IMR-90 (cell line): Measurements from ENCODE around the gene USH2A. TPM values are rescaled to one million over a fixed set of nuclear protein-coding genes. Genes with fewer than 3 reads are reported as not detected.
A peak's percentile ranks its signal among the peaks of the same experiment; 100 is the strongest.

Source experiments
- ATAC-seq: fragments of 200-7000 bp; cut with Tn5 transposase; 2 replicates; pipeline ENCODE4 v1.9.1; 2020; ENCODE audit warnings: low read depth, mild to moderate bottlenecking, moderate library complexity
- BruUV-seq: library from RNA; stranded (reverse); fragments of 400-500 nt; replicated peaks from 2 replicates; lab custom pipeline; 2021; lab: Mats Ljungman, UMichigan
- CTCF ChIA-PET: fragments of 300-600 bp; formaldehyde crosslinking; extraction: SDS; loops from one replicate; lab custom pipeline; 2021; ENCODE audit warnings: antibody characterized with exemption; lab: Yijun Ruan, JAX
- POLR2A ChIA-PET: fragments of 300-600 bp; sonication (Branson Sonifier 250); formaldehyde crosslinking; loops from one replicate; lab custom pipeline; 2022; ENCODE audit warnings: antibody characterized with exemption; ENCODE audit not compliant: unreplicated experiment; lab: Charles Lee
- DNase-seq: peaks from one replicate; pipeline ENCODE4 v3.0.0; 2013
- H2AFZ ChIP-seq: replicated peaks from 2 replicates; pipeline ENCODE3; 2013; ENCODE audit warnings: low read length, mild to moderate bottlenecking; ENCODE audit not compliant: poor library complexity
- H2AK5ac ChIP-seq: 2 replicates; pipeline ENCODE4 v1.6.1; 2013; ENCODE audit warnings: low read depth, low read length, inconsistent platforms
- H2AK9ac ChIP-seq: replicated peaks from 2 replicates; pipeline ENCODE3; 2013; ENCODE audit warnings: mild to moderate bottlenecking, low read depth, low read length, moderate library complexity; ENCODE audit not compliant: poor library complexity
- H2BK120ac ChIP-seq: 2 replicates; pipeline ENCODE4 v1.6.1; 2013; ENCODE audit warnings: low read depth, low read length, inconsistent platforms
- H2BK15ac ChIP-seq: 3 replicates; pipeline ENCODE4 v1.6.1; 2013; ENCODE audit warnings: low read depth, low read length, inconsistent platforms
- H2BK20ac ChIP-seq: 2 replicates; pipeline ENCODE4 v1.6.1; 2013; ENCODE audit warnings: low read depth, mild to moderate bottlenecking, inconsistent platforms, low read length, moderate library complexity
- H2BK5ac ChIP-seq: 2 replicates; pipeline ENCODE4 v1.6.1; 2013; ENCODE audit warnings: mild to moderate bottlenecking, low read depth, low read length, inconsistent platforms; ENCODE audit not compliant: poor library complexity, severe bottlenecking
- H3K14ac ChIP-seq: replicated peaks from 2 replicates; pipeline ENCODE4 v1.6.1; 2013; ENCODE audit warnings: low read depth, low read length, inconsistent platforms
- H3K18ac ChIP-seq: 2 replicates; pipeline ENCODE4 v1.6.1; 2013; ENCODE audit warnings: low read depth, low read length, control low read depth
- H3K23ac ChIP-seq: 2 replicates; pipeline ENCODE4 v1.6.1; 2013; ENCODE audit warnings: low read depth, low read length, inconsistent platforms
- H3K27ac ChIP-seq: 2 replicates; pipeline ENCODE4 v1.5.1; 2013; ENCODE audit warnings: mild to moderate bottlenecking, control low read depth, low read length; ENCODE audit not compliant: insufficient read depth
- H3K27me3 ChIP-seq: 2 replicates; pipeline ENCODE4 v1.6.1; 2013; ENCODE audit warnings: low read length; ENCODE audit not compliant: control insufficient read depth, insufficient read depth
- H3K36me3 ChIP-seq: 2 replicates; pipeline ENCODE4 v1.6.1; 2013; ENCODE audit warnings: low read length, mixed read lengths; ENCODE audit not compliant: control insufficient read depth, insufficient read depth
- H3K4ac ChIP-seq: 2 replicates; pipeline ENCODE4 v1.6.1; 2013; ENCODE audit warnings: low read depth, low read length, inconsistent platforms
- H3K4me1 ChIP-seq: 2 replicates; pipeline ENCODE4 v1.6.1; 2013; ENCODE audit warnings: low read length, mixed read lengths; ENCODE audit not compliant: control insufficient read depth, insufficient read depth
- H3K4me2 ChIP-seq: 2 replicates; pipeline ENCODE4 v1.6.1; 2013; ENCODE audit warnings: low read depth, mild to moderate bottlenecking, control low read depth, low read length, moderate library complexity
- H3K4me3 ChIP-seq: 2 replicates; pipeline ENCODE4 v1.5.1; 2013; ENCODE audit warnings: low read depth, mild to moderate bottlenecking, control low read depth, low read length, moderate library complexity; ENCODE audit not compliant: insufficient read depth
- H3K56ac ChIP-seq: 2 replicates; pipeline ENCODE4 v1.6.1; 2013; ENCODE audit warnings: low read length, inconsistent platforms; ENCODE audit not compliant: insufficient read depth; ENCODE audit errors: extremely low read depth
- H3K79me1 ChIP-seq, 2 experiments: 2 replicates each; pipeline ENCODE4 v1.6.1; 2013; ENCODE audit warnings: low read length in 2 of 2, inconsistent platforms in 1 of 2, low read depth in 1 of 2
- H3K9ac ChIP-seq: 2 replicates; pipeline ENCODE4 v1.6.1; 2013; ENCODE audit warnings: low read depth, low read length, control low read depth
- H3K9me1 ChIP-seq: 2 replicates; pipeline ENCODE4 v1.6.1; 2013; ENCODE audit warnings: low read length, inconsistent platforms; ENCODE audit not compliant: insufficient read depth
- H3K9me3 ChIP-seq: 2 replicates; pipeline ENCODE4 v1.6.1; 2013; ENCODE audit warnings: low read length; ENCODE audit not compliant: control insufficient read depth, insufficient read depth
- H4K20me1 ChIP-seq: 2 replicates; pipeline ENCODE4 v1.6.1; 2013; ENCODE audit warnings: low read length, inconsistent platforms; ENCODE audit not compliant: insufficient read depth
- H4K5ac ChIP-seq: 2 replicates; pipeline ENCODE4 v1.6.1; 2013; ENCODE audit warnings: mild to moderate bottlenecking, low read depth, low read length, control low read depth
- H4K8ac ChIP-seq, 2 experiments: 2 replicates each; pipeline ENCODE4 v1.6.1; 2013; ENCODE audit warnings: low read depth in 2 of 2, low read length in 2 of 2, control low read depth in 1 of 2, inconsistent platforms in 1 of 2
- H4K91ac ChIP-seq: 2 replicates; pipeline ENCODE4 v1.6.1; 2013; ENCODE audit warnings: low read depth, low read length, inconsistent platforms; ENCODE audit not compliant: insufficient read depth
- MAFK ChIP-seq: IDR thresholded peaks from 2 replicates; pipeline ENCODE4 v1.6.1; 2012; ENCODE audit warnings: low read depth, low read length, improper control_type of control experiment
- SMC3 ChIP-seq: fragments of 150-350 bp; IDR thresholded peaks from 2 replicates; pipeline ENCODE4 v1.6.1; 2016; ENCODE audit warnings: low read depth, mild to moderate bottlenecking, antibody characterized with exemption, low read length, moderate library complexity
- WGBS, 2 experiments: methylation state at CpG; one replicate each; pipeline versions ENCODE4 v1.1.5 to v1.1.7; 2013; ENCODE audit warnings: missing lambda C conversion rate in 2 of 2; ENCODE audit not compliant: insufficient read length in 1 of 2; ENCODE audit errors: extremely low coverage in 2 of 2; 5-methylcytosine and 5-hydroxymethylcytosine counted together
- dilution Hi-C: fragments of 300-500 bp; cut with HindIII; formaldehyde crosslinking; loops from one replicate; pipeline ENCODE4 v1.14.3; 2018; ENCODE audit warnings: low sequenced_read_pairs; ENCODE audit not compliant: unreplicated experiment
- in situ Hi-C: fragments of 300-500 bp; cut with MboI; formaldehyde crosslinking; loops from 3 replicates; pipeline ENCODE4 v1.14.3; 2019; ENCODE audit warnings: low sequenced_read_pairs, inconsistent platforms, mixed read lengths
- intact Hi-C: fragments of 100-400 bp; cut with micrococcal nuclease; formaldehyde crosslinking; loops from 2 replicates; pipeline ENCODE4 v1.10.0; 2022
- polyA plus RNA-seq, 3 experiments: library from polyadenylated mRNA; depleted of rRNA; stranded (reverse); fragments of >200 nt; gene quantifications; 2 replicates each; pipeline ENCODE4 v1.2.3, GENCODE V29; 2012; ENCODE audit warnings: low replicate concordance in 1 of 3
- total RNA-seq: library from RNA; depleted of rRNA; stranded (reverse); fragments of >200 nt; gene quantifications from 2 replicates; pipeline ENCODE4 v1.2.3, GENCODE V29; 2012

Gene USH2A
- total and polyA plus RNA-seq, 2 of the 4 experiments (the other 2 are of a cell fraction), result under 0.01 to 0.02 TPM

- no peak overlapping the region for H2BK120ac ChIP-seq
- intact Hi-C loops (no loop called here), in situ Hi-C loops (no loop called here), dilution Hi-C loops (no loop called here)
- POLR2A ChIA-PET, result no interaction called here
- no peak overlapping the region for H4K91ac ChIP-seq
- H2AFZ ChIP-seq, result no peak overlapping the region
- DNase-seq (no peak), ATAC-seq (no peak)
- H3K36me3 ChIP-seq, result no peaks in the 10 kb centered on the region
- H2BK5ac ChIP-seq, result no peak overlapping the region
- H3K14ac ChIP-seq, result no peak overlapping the region
- H4K8ac ChIP-seq, result no peak overlapping the region
- H2BK20ac ChIP-seq, result no peak overlapping the region
- H3K4me2 ChIP-seq, result no peak overlapping the region
- no peaks in the 10 kb centered on the region for H3K27me3 ChIP-seq
- no peak overlapping the region for H3K27ac ChIP-seq
- H3K56ac ChIP-seq, result no peak overlapping the region
- no peak overlapping the region for H3K4me3 ChIP-seq
- peaks cover 2% of the 10 kb centered on the region; the same call in 1 of the 2 replicates for H3K4me1 ChIP-seq
- WGBS, 2 experiments, result 94% methylated on average over 2 of the region's 3 CpGs; no CpG with 5 or more reads in 1 of the 2 experiments
- H3K79me1 ChIP-seq, result no peaks in the 10 kb centered on the region
- no peaks in the 10 kb centered on the region for H4K20me1 ChIP-seq
- no peak overlapping the region for H2AK5ac ChIP-seq
- H3K9me3 ChIP-seq, result no peaks in the 10 kb centered on the region
- no peak for TF ChIP-seq SMC3
- TF ChIP-seq MAFK, result peak; percentile 92
- H3K18ac ChIP-seq, result no peak overlapping the region
- no peak overlapping the region for H2AK9ac ChIP-seq
- 0 out of 2 replicates have a peak, but pooled peaks cover 2% of the 10 kb centered on the region for H3K9me1 ChIP-seq
- no peak overlapping the region for H3K23ac ChIP-seq
- no peak overlapping the region for H4K5ac ChIP-seq
- CTCF ChIA-PET, result no interaction called here
- H2BK15ac ChIP-seq, result no peak overlapping the region
- no peak overlapping the region for H3K9ac ChIP-seq
- no peak overlapping the region for H3K4ac ChIP-seq
- no TSS peak for BruUV-seq
These were observed 408.1 kb downstream of the USH2A start for GRCh38 chr1:216015116-216015515.
